ENCODE data around the gene ADH1B. TPM values are rescaled to one million over a fixed set of nuclear protein-coding genes. Genes with fewer than 3 reads are reported as not detected.

ADH1B gene
- total RNA-seq, 1 donor from 2014 or later: 0.16 TPM

Other genes with a start within 250 kb of the ADH1B start
- gene ADH5, start 232.6 kb downstream of the ADH1B start, total RNA-seq: 137 TPM
- gene ADH4, start 177.1 kb downstream of the ADH1B start, total RNA-seq: not detected
- not detected for gene ADH6, start 102.2 kb downstream of the ADH1B start, total RNA-seq
- gene ADH1A, start 30.4 kb downstream of the ADH1B start, total RNA-seq: not detected
- gene ADH1C, start 31.3 kb upstream of the ADH1B start, total RNA-seq: not detected
- gene ADH7, start 113.9 kb upstream of the ADH1B start, total RNA-seq: not detected
- gene C4orf17, start 189.6 kb upstream of the ADH1B start, total RNA-seq: not detected
- gene TRMT10A, start 242.6 kb upstream of the ADH1B start, total RNA-seq: 5.6 TPM

All from occipital lobe (tissue), 1 donor.